ENCODE results near the gene RDH11. TPM values are rescaled to one million over a fixed set of nuclear protein-coding genes. Genes with fewer than 3 reads are reported as not detected.

The RDH11 gene
- total and polyA plus RNA-seq, 2 experiments from 2014 or later = 95.2 to 139 TPM

GRCh38 chr14:67636361-67636919 is 59.1 kb downstream of the RDH11 start:
- peaks cover 3% of the 10 kb centered on the region; the same call in 1 of the 2 replicates for H3K36me3 ChIP-seq (ENCODE audit: insufficient read depth)
- no peak overlapping the region for H2AFZ ChIP-seq
- H3K4me3 ChIP-seq = no peak overlapping the region
- H4K20me1 ChIP-seq (replicated peaks; ENCODE audit: insufficient read depth) = peaks cover 10% of the 10 kb centered on the region
- H3K27me3 ChIP-seq (ENCODE audit: insufficient read depth) = no peaks in the 10 kb centered on the region
- H3K9me2 ChIP-seq (ENCODE audit: insufficient read depth) = no peaks in the 10 kb centered on the region
- DNase-seq (ENCODE audit: low spot score) (no peak), ATAC-seq (no peak)
- Mint-ChIP-seq H3K4me3 (no peak overlapping the region), H3K9me3 (no peaks in the 10 kb centered on the region), H3K36me3 (ENCODE audit: low read depth) (peaks cover 7% of the 10 kb centered on the region; the same call in 2 of the 3 replicates), H3K27me3 (ENCODE audit: insufficient read depth, low read depth, poor library complexity) (peaks cover 5% of the 10 kb centered on the region), H3K4me1 (no peaks in the 10 kb centered on the region), H3K27ac (no peak overlapping the region; the same call in 1 of the 2 replicates)
- H3F3A ChIP-seq (replicated peaks; ENCODE audit: low read depth) = no peaks in the 10 kb centered on the region
- no peak for TF ChIP-seq STAT1 (IDR thresholded peaks at IDR 0.05; ENCODE audit: unreplicated experiment)
- no peak for TF ChIP-seq ZNF114 (CRISPR knock-in tag; IDR thresholded peaks at IDR 0.05)
- TF ChIP-seq EZH2phosphoT487 (IDR thresholded peaks at IDR 0.05; ENCODE audit: unreplicated experiment) = no peak
- TF ChIP-seq, protein P1, sequence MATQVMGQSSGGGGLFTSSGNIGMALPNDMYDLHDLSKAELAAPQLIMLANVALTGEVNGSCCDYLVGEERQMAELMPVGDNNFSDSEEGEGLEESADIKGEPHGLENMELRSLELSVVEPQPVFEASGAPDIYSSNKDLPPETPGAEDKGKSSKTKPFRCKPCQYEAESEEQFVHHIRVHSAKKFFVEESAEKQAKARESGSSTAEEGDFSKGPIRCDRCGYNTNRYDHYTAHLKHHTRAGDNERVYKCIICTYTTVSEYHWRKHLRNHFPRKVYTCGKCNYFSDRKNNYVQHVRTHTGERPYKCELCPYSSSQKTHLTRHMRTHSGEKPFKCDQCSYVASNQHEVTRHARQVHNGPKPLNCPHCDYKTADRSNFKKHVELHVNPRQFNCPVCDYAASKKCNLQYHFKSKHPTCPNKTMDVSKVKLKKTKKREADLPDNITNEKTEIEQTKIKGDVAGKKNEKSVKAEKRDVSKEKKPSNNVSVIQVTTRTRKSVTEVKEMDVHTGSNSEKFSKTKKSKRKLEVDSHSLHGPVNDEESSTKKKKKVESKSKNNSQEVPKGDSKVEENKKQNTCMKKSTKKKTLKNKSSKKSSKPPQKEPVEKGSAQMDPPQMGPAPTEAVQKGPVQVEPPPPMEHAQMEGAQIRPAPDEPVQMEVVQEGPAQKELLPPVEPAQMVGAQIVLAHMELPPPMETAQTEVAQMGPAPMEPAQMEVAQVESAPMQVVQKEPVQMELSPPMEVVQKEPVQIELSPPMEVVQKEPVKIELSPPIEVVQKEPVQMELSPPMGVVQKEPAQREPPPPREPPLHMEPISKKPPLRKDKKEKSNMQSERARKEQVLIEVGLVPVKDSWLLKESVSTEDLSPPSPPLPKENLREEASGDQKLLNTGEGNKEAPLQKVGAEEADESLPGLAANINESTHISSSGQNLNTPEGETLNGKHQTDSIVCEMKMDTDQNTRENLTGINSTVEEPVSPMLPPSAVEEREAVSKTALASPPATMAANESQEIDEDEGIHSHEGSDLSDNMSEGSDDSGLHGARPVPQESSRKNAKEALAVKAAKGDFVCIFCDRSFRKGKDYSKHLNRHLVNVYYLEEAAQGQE (IDR thresholded peaks at IDR 0.05; ENCODE audit: unreplicated experiment) = no peak
- no peak for TF ChIP-seq JUNB (IDR thresholded peaks at IDR 0.05; ENCODE audit: unreplicated experiment)
- no peak for TF ChIP-seq CREB1 (CRISPR knock-in tag; IDR thresholded peaks at IDR 0.05; ENCODE audit: low read depth)
- TF ChIP-seq NANOG (IDR thresholded peaks at IDR 0.05; ENCODE audit: borderline replicate concordance) = no peak
- no peak overlapping the region for H3K27ac ChIP-seq (ENCODE audit: low read depth)
- H3K4me2 ChIP-seq = no peak overlapping the region
- H3K4me1 ChIP-seq (ENCODE audit: insufficient read depth) = no peaks in the 10 kb centered on the region
- no peaks in the 10 kb centered on the region for H3K79me2 ChIP-seq (replicated peaks; ENCODE audit: insufficient read depth)

DNA sequence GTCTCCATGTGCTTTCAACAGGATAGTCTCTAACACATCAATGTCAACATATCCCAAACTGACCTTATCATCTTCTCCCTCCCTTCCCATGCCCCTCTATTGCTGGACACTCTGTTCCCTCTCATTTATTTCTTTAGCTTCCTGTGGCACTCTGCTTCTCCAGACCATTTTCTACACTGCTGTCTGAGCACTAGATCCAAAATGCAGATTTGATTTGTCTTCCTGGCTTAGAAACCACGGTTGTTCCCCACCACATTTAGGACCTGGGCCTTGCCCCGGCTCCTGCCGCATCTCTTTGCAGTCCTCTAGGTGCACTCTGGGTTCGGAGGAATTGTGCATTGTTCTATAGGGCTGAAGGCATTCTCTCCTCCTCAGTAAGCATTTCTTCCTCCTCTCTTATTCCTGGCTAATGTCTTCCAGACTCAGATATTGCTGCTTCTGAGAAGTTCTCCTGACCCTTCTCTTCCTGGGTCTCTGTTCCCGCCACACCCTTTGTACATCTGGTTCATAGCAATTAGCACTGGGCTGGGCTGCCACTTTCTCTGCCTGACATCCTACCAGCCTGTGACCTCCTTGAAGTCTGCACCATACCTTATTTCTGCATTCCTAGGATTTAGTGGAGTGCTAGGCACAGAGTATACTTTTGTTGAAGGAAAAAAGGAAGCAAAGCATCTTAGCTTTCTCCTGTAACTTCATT is 62.0 kb downstream of the RDH11 start:
- Histone ChIP-seq H3F3A (replicated peaks; ENCODE audit: low read depth) (no peaks in the 10 kb centered on the region), H2AFZ (no peak overlapping the region), H3K27ac (ENCODE audit: low read depth) (no peak overlapping the region), H3K27me3 (ENCODE audit: insufficient read depth) (no peaks in the 10 kb centered on the region), H4K20me1 (replicated peaks; ENCODE audit: insufficient read depth) (peaks cover 9% of the 10 kb centered on the region; the same call in 1 of the 2 replicates), H3K9me2 (ENCODE audit: insufficient read depth) (no peaks in the 10 kb centered on the region), H3K4me2 (no peak overlapping the region), H3K36me3 (ENCODE audit: insufficient read depth) (peaks cover 3% of the 10 kb centered on the region; the same call in 1 of the 2 replicates), H3K4me3 (no peak overlapping the region), H3K79me2 (replicated peaks; ENCODE audit: insufficient read depth) (no peaks in the 10 kb centered on the region), H3K4me1 (ENCODE audit: insufficient read depth) (no peaks in the 10 kb centered on the region)
- H3K27me3 Mint-ChIP-seq (ENCODE audit: insufficient read depth, low read depth, poor library complexity) = peaks cover 7% of the 10 kb centered on the region
- H3K27ac Mint-ChIP-seq = no peak overlapping the region
- no peak overlapping the region for H3K4me3 Mint-ChIP-seq
- no peak for ATAC-seq
- H3K36me3 Mint-ChIP-seq (ENCODE audit: low read depth) = peaks cover 7% of the 10 kb centered on the region; the same call in 2 of the 3 replicates
- no peaks in the 10 kb centered on the region for H3K4me1 Mint-ChIP-seq
- DNase-seq (ENCODE audit: low spot score) = no peak
- no peaks in the 10 kb centered on the region for H3K9me3 Mint-ChIP-seq
- TF ChIP-seq EZH2 (IDR thresholded peaks at IDR 0.05; ENCODE audit: low read depth, unreplicated experiment) = no peak
- TF ChIP-seq ZNF114 (CRISPR knock-in tag; IDR thresholded peaks at IDR 0.05) = no peak
- no peak for TF ChIP-seq JUNB (IDR thresholded peaks at IDR 0.05; ENCODE audit: unreplicated experiment)
- no peak for TF ChIP-seq ZNF462 (CRISPR knock-in tag; IDR thresholded peaks at IDR 0.05)
- TF ChIP-seq POLR2AphosphoS5 (IDR thresholded peaks at IDR 0.05; ENCODE audit: low read depth) = no peak
- TF ChIP-seq ZNF331 (CRISPR knock-in tag; IDR thresholded peaks at IDR 0.05; ENCODE audit: low read depth) = no peak
- no peak for TF ChIP-seq CREB1 (CRISPR knock-in tag; IDR thresholded peaks at IDR 0.05; ENCODE audit: low read depth)
